GM13976 (cell line): ENCODE results near the gene SAP25.

Experiments
- DNase-seq: peaks from one replicate; pipeline ENCODE4 v3.0.0; 2012; ENCODE audit warnings: low spot score
- in situ Hi-C: fragments of 300-500 bp; cut with MboI; formaldehyde crosslinking; loops from one replicate; pipeline ENCODE4 v1.12.0; 2022; ENCODE audit warnings: low sequenced_read_pairs, mixed read lengths, inconsistent platforms; ENCODE audit not compliant: unreplicated experiment
- TF ChIP-seq, protein P1 (sequence below): IDR thresholded peaks from 2 replicates; pipeline ENCODE4 v1.5.1; 2012; ENCODE audit warnings: borderline replicate concordance, mild to moderate bottlenecking; ENCODE audit not compliant: insufficient read depth; ENCODE audit errors: extremely low read depth, missing control alignments, control extremely low read depth

SAP25 gene

DNA sequence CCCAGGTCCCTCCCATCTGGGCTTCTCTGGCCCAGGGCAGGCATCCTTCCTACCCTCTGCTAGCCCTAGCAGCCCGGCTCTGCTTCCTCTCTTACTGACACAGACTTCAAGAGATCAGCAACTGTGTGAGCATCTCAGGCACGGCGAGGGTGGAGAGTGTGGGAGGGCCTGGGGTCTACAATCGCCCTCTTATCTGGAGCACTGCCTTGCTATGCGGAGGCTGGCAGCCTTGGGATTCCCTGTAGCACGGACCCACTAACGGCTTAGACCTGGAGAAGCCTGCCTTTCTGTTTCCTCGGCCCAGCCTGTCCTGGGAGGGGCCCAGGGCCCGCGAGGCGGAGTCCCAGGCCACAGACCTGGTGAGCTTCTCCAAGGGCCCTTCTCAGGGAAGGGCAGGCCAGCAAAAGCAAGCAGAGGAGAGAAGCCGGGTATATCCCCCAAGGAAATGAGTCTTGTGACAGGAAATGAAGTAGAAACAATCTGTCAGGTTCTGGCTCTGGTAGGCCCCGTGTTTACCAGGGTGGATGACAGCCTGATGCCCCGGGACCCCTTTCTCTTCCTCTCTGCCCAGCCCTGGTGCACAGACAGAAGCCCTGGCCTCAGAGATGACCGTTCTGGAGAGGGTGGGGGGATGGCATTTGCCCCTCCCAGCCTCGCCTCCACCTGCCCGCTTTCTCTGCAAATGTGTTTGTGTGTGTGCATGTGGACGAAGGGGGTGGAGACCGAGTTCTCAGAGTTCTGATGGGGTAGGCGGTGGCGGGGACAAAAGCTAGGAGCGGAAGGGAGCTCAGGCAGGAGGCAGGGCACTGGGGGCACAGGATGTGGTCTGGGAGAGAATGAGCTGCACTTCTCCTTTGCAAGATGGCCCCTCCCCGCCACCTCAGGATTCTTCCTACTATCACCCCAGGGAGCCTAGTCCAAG lies 9.7 kb upstream of the SAP25 start:
- DNase-seq = peak; percentile 70
- in situ Hi-C loops = no loop called here
- TF ChIP-seq, protein P1, sequence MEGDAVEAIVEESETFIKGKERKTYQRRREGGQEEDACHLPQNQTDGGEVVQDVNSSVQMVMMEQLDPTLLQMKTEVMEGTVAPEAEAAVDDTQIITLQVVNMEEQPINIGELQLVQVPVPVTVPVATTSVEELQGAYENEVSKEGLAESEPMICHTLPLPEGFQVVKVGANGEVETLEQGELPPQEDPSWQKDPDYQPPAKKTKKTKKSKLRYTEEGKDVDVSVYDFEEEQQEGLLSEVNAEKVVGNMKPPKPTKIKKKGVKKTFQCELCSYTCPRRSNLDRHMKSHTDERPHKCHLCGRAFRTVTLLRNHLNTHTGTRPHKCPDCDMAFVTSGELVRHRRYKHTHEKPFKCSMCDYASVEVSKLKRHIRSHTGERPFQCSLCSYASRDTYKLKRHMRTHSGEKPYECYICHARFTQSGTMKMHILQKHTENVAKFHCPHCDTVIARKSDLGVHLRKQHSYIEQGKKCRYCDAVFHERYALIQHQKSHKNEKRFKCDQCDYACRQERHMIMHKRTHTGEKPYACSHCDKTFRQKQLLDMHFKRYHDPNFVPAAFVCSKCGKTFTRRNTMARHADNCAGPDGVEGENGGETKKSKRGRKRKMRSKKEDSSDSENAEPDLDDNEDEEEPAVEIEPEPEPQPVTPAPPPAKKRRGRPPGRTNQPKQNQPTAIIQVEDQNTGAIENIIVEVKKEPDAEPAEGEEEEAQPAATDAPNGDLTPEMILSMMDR = no peak

DNA sequence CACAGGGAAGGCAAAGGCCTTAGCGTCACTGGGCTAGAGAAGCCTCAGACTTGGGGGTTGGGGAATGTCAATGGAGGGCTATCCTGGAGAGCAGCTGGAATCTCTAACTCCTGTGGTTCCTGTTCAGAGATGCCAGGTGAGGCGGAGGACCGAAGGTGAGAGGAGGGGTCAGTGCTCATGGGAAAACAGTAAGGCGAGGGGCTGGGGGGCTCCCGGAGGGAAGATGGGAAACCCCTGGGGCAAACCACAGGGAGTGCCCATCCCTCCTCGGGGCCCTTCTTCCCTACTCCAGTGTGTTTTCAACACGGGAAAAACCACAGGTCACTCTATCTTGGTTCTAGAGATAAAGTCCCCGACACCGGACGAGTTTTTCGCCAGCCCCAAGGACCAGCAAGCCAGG lies 8.9 kb upstream of the SAP25 start:
- no peak for DNase-seq
- in situ Hi-C loops = no loop called here
- TF ChIP-seq, protein P1 = no peak

DNA sequence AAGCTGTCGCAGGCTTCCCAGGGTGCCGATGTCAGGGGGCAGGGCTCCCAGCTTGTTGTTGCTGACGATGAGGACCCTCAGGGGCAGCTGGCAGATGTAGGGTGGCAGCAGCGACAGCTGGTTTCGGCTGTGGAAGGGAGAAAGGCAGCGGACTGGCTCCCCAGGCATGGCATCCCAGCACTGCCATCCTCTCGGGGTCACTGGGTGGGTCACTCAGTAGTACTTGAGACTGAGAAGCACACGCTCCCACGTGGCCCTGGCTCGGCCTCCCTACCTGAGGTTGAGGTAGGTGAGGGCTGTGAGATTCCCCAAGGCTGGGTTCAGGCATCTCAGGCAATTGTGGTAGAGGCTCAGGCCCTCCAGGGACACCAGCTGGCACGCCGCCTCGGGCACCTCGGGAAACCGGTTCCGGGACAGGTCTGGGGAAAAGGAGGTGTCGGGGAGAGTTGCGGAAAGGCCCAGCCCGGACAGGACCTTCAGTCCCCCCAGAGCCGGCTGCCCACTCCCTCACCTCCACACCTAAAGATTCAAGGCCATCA lies 8.4 kb upstream of the SAP25 start:
- DNase-seq = no peak
- in situ Hi-C loops = no loop called here
- TF ChIP-seq, protein P1 = no peak

DNA sequence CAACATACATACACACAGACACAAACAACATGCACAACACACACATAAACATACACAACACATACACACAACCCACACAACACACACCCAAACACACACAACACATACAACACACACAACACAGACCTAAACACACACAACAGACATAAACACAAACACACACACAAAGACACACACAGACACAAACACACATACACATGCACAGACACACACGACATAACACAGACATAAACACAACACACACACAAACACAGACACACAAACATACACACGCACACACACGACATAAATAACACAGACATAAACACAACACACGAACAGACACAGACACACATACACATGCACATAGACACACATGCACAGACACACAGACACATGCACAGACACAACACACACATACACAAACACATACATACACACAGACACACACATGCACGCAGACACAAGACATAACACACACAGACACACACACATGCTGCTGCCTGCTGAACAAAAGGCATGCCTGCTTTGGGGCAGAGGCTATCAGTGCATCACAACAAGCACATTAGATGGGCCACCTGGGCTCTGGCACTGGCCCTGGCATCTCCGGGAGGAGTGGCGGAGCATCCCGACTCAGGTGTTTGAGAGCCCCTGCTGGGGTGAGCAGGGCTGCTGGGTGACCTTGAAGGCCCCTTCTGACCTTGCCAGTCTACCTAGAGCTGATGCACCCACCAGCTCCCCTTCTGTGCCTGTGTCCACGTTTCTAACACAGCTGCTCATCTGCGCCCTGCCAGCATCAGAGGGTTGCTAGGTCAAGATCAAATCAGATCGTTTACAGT lies 7.0 kb upstream of the SAP25 start:
- TF ChIP-seq, protein P1 = no peak
- in situ Hi-C loops = no loop called here

DNA sequence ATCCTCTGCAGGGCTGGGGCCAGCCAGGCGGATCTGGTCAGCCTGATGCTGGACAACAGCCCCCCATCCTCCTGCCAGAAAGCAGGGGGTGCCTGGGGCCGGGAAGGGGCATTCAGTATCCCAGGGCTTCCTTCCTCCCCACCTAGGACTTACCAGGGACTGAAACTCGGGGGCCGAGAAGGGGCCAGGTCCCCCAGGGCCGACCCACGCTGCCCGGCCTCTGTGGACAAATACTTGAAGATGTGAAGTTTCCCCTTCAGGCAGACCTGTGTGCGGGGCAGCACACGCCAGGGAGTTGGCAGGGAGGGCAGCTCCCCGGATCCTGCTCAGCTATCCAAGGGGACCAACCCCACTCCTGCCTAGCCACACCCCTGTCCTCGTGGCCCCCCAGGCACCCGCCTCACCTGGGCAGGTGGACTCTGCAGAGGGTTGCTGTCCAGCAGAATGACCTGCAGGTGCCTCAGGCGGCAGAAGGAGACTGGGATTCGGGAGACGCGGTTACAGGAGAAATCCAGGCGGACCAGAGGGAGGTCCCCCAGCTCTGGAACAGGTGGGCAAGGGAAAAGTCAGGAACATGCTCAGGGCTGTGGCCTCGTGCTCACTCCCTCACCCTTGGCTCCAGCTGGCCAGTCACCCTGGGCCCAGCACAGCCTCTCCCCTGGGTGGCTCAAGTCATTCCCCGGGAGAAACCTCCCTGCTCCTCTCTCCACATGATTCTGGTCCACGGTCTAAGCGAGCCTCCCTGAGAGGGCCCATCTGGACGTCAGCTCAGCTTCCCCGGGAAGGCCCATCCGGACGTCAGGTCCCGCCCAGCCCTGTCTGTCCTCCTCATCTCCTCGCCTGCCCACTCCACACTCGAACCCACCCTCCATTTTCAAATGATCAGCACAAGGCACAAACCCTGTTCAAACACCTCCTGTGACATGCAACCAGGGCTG lies 4.8 kb upstream of the SAP25 start:
- no peak for DNase-seq
- TF ChIP-seq, protein P1 = no peak
- in situ Hi-C loops = no loop called here

More for the DNA sequence above, 7.0 kb upstream of the SAP25 start:
- no peak for DNase-seq
